Measurements from ENCODE around the gene ATIC.
"Not testable (repeated sequence)": the region's sequence is repeated elsewhere in the genome, so short reads cannot be mapped to it uniquely, and the experiment has no call there.

Gene ATIC

GRCh38 chr2:215315301-215315700 lies 3.4 kb downstream of the ATIC start:
- no peak for DNase-seq (ENCODE audit: low spot score)

- no peak for DNase-seq (ENCODE audit: low spot score)
These were observed 4.5 kb downstream of the ATIC start for GRCh38 chr2:215316336-215316735.

GRCh38 chr2:215319500-215319899 lies 7.6 kb downstream of the ATIC start:
- no peak for DNase-seq (ENCODE audit: low spot score)

- DNase-seq (ENCODE audit: low spot score), result no peak
These were observed 8.2 kb downstream of the ATIC start for GRCh38 chr2:215320102-215320501.

GRCh38 chr2:215320679-215321078 lies 8.8 kb downstream of the ATIC start:
- DNase-seq (ENCODE audit: low spot score), result no peak

DNA sequence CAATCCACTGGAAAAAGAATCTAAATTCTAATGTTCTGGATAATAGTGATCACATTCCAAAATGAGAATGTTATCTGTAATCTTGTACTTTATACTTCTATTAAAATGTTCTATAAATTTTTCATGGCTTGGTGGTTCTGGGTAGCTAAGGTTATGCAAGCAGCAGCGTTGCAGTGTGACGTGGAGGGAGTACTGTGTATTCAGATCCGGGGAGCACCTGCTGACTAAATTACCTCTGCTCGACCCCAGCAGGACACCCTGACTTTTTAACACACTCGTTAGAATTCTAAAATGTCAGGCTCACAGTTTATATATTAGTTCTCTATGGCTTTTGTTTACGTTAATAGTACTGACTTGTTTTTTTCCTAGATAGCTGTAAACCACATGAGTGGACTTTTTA lies 13.0 kb downstream of the ATIC start:
- no peak for DNase-seq (ENCODE audit: low spot score)

GRCh38 chr2:215328066-215328465 lies 16.2 kb downstream of the ATIC start:
- DNase-seq (ENCODE audit: low spot score), result no peak

DNA sequence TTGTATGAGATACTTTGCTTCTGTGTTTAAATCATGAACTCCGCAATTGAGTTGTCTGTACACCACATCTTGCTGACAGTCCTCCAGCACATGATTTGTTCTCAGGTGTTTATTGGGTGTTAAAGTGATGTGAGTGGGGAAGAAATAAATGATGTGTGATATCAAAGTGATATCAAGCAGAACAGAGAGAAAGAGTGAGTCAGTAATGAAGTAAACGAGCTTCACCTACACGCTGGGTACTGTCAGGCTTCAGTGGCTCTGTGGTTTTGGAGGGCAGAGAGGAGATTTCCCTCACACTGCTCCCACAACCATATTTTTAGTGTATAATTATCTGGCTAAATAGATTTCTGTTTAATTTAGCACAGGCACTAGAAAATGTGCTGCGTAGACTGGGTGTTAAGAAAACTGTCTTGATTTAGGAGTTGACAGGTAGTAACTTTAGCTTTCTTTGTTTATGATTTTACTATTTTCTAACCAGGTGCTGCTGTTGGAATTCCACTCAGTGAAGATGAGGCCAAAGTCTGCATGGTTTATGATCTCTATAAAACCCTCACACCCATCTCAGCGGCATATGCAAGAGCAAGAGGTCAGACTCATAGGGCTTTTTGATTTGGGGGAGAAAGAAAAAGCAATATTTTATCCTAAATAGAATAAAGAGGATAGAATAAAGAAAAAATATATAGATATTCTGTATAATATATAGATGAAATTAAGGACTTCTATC lies 21.2 kb downstream of the ATIC start:
- no peak for DNase-seq (ENCODE audit: low spot score)

DNA sequence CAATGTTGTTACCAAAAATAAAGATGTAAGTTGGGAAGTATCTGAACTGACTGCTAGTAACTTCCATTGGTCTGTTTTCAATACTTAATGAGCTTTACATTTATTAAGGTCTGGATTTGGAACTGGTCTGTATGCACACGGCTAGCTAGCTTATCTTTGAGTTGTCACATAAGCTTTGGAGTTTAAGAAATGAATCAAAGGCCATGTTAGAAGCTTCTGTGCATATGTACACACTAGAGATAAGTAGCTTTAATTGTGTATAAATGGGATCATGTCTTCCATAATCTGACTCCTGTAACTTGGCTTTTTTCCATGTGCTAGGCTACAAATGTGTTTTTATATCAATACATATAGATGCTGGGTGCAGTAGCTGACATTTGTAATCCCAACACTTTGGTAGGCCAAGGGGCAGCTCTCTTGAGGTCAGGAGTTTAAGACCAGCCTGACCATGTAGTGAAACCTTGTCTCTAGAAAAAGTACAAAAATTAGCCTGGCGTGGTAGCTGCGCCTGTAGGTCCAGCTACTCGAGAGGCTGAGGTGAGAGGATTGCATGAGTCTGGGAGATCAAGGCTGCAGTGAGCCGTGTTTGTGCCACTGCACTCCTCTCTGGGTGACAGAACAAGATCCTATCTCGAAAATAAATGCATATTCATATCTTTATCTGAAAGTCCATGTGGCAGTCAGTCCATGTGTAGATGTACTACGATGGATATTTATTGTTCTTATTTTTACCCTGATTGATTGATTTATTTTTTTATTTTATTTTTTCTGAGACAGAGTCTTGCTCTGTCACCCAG lies 27.2 kb downstream of the ATIC start:
- DNase-seq (ENCODE audit: low spot score), result no peak

DNA sequence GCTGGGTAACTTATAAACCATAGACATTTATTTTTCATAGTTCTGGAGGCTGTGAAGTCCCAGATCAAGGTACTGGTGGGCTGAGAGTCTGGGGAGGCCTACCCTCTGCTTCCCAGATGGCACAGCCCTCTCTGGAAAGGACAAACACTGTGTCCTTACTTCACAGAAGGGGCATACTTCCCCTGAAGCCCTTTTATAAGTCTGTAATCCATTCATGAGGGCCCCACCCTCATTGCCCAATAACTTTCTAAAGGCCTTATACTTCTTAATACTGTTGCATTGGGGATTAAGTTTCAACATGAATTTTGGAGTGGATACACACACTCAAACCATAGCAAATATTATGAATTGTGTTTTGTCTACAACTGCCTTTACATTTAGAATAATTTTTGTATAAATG lies 36.0 kb downstream of the ATIC start:
- DNase-seq (ENCODE audit: low spot score), result no peak

GRCh38 chr2:215352602-215353001 lies 40.7 kb downstream of the ATIC start:
- no peak for DNase-seq (ENCODE audit: low spot score)

- no peak for DNase-seq (ENCODE audit: low spot score)
These were observed 43.2 kb downstream of the ATIC start for GRCh38 chr2:215354771-215355695.

DNA sequence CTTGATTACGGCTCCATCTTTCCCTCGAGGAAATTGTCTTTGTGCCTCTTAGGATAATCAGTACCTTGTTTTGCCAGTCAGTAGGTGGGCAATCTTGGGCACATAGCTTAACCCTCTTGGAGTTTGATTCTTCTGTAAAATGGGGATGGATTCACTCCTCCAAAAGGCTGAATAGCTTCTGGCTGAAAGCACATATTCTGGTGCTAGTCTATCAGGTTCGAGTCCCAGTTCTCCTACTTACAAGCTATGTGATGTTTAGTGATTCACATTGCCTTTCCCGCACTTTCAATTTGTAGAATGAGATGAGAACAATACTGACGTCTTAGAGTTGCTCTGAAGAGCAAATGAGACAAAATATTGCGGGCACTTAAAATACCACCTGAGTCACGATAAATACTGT lies 43.9 kb downstream of the ATIC start:
- DNase-seq (ENCODE audit: low spot score), result no peak

DNA sequence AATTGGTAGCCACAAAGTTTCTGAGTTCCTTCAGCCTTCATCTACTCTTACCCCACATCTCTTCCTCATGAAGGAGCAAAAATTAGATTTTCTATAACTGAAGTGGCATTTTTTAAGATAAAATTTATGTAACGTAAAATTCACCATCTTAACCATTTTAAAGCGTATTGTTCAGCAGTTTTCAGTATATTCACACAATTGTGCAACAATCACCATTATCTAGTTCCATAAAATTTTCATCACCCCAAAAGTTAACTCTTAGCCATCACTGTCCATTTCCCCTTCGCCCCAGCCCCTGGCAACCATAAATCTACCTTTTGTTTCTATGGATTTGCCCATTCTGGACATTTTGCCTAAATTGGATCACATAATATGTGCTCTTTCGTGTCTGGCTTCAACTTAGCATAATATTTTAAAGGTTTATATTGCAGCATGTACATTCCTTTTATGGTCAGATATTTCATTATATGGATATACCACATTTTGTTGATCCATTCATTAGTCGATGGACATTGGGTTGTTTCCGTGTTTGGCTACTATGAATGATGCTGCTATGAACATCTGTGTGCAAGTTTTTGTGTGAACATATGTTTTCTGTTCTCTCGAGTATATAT lies 44.6 kb downstream of the ATIC start:
- DNase-seq (ENCODE audit: low spot score), result no peak

GRCh38 chr2:215356948-215357461 lies 45.1 kb downstream of the ATIC start:
- DNase-seq (ENCODE audit: low spot score), result no peak

DNA sequence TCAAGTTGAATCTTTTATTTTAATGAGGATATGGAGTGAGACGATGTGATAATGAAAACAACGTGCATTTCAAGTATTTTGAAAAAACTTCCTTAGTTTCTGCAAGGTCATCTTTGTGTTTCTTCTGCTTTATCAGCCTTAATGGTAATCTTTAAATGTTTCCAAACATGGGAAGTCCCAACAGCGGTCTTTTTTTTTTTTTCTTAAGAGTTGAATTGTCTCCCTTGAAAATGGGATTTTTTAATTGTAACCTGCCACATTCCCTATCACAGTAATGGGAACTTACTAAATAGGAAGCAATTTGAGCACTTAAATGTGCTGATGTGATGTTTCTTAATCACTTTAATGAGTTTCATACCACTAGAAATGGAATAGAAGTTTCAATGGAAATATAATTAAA lies 45.8 kb downstream of the ATIC start:
- DNase-seq (ENCODE audit: low spot score), result no peak

- no peak for DNase-seq (ENCODE audit: low spot score)
These were observed 46.5 kb downstream of the ATIC start for GRCh38 chr2:215358312-215358845.

DNA sequence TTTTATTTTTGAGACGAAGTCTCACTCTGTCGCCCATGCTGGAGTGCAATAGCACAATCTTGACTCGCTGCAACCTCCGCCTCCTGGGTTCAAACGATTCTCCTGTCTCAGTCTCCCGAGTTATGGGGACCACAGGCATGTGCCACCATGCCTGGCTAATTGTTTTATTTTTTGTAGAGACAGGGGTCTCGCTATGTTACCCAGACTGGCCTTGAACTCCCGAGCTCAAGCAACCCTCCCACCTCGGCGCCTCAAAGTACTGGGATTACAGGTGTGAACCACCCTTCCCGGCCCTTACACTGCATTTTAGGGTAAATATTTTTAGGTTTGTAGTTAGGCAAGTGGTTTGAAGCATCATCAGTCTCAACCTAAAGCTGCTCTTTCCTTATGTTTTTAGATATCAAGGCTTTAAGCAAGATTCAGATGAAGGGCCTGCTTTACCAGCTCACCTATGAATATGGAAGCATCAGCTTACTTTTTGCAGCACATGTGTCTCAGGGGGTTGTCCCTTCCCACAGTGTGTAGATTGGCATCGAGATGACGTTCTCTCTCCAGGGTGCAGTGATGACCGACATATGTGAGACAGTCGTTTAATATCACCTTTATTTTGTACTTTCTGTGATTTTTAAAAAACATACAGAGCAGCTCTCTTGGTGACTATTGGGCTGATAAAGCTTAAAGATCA lies 47.2 kb downstream of the ATIC start:
- DNase-seq (ENCODE audit: low spot score), result no peak

DNA sequence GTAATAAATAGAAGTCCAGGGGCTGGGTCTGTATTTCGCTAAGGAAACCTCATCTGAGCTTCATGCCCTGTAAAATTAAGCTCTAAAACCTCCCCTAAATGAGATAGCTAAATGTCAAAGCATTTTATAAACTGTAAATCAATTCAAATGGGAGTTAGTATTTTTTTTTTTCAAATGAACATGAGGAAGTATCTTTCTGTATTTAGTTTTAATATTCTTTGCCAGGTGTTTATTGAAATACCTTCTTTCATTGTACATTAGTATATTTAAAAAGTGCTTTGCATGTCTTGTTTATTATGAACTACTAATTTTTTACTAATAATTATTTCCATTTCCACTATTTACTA lies 47.7 kb downstream of the ATIC start:
- DNase-seq (ENCODE audit: low spot score), result no peak

GRCh38 chr2:215360059-215360458 lies 48.2 kb downstream of the ATIC start:
- DNase-seq (ENCODE audit: low spot score), result not testable (repeated sequence)

DNA sequence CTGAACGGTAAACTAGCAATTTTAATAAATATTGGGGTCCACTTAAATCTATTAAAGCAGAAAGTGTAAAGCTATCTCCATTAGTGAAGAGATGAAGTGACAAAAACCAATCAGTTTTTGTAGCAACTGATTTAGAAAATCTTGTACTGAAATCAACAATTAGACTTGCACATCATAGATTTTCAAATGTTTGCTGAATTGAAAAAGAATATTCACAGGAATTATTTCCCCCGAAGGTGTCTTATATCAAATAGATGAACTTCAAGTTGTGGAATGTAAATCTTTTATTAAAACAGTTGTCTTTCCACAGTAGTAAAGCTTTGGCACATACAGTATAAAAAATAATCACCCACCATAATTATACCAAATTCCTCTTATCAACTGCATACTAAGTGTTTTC lies 48.7 kb downstream of the ATIC start:
- no peak for DNase-seq (ENCODE audit: low spot score)

Data from COLO829 (cell line).